Parathyroid adenoma (tissue), 2 donors: Measurements from ENCODE around the gene ACER1.
"Not testable (repeated sequence)": the region's sequence is repeated elsewhere in the genome, so short reads cannot be mapped to it uniquely, and the experiment has no call there.

Experiments used
- H2AFZ ChIP-seq: fragments of 300-600 bp; sonication (generic); one replicate; pipeline ENCODE4 v1.7.0; 2017; ENCODE audit warnings: antibody characterized with exemption, mild to moderate bottlenecking
- H3K27ac ChIP-seq: fragments of 300-600 bp; sonication (generic); one replicate; pipeline ENCODE4 v1.7.0; 2017
- H3K27me3 ChIP-seq: fragments of 300-600 bp; sonication (generic); one replicate; pipeline ENCODE4 v1.7.0; 2017; ENCODE audit warnings: low read length; ENCODE audit not compliant: control insufficient read depth, insufficient read depth
- H3K36me3 ChIP-seq: fragments of 300-600 bp; sonication (generic); one replicate; pipeline ENCODE4 v1.7.0; 2017; ENCODE audit warnings: low read length; ENCODE audit not compliant: control insufficient read depth, insufficient read depth
- H3K4me1 ChIP-seq: fragments of 300-600 bp; sonication (generic); one replicate; pipeline ENCODE4 v1.7.0; 2017; ENCODE audit warnings: control low read depth
- H3K4me2 ChIP-seq: fragments of 300-600 bp; sonication (generic); one replicate; pipeline ENCODE4 v1.7.0; 2017; ENCODE audit warnings: low read length
- H3K4me3 ChIP-seq: fragments of 300-600 bp; sonication (generic); one replicate; pipeline ENCODE4 v1.7.0; 2017; ENCODE audit warnings: low read depth, low read length
- H3K79me2 ChIP-seq: fragments of 300-600 bp; sonication (generic); one replicate; pipeline ENCODE4 v1.7.0; 2017; ENCODE audit warnings: control low read depth
- H3K9ac ChIP-seq: fragments of 300-600 bp; sonication (generic); one replicate; pipeline ENCODE4 v1.7.0; 2017; ENCODE audit warnings: mild to moderate bottlenecking
- H3K9me3 ChIP-seq: fragments of 300-600 bp; sonication (generic); one replicate; pipeline ENCODE4 v1.7.0; 2017; ENCODE audit warnings: low read length; ENCODE audit not compliant: control insufficient read depth
- TF ChIP-seq, protein P1 (sequence below): fragments of 300-600 bp; sonication (generic); IDR thresholded peaks from one replicate; pipeline ENCODE4 v1.7.0; 2017; ENCODE audit warnings: antibody characterized with exemption, mild to moderate bottlenecking
- donor health status: primary hyperparathyroidism.

Gene ACER1

DNA sequence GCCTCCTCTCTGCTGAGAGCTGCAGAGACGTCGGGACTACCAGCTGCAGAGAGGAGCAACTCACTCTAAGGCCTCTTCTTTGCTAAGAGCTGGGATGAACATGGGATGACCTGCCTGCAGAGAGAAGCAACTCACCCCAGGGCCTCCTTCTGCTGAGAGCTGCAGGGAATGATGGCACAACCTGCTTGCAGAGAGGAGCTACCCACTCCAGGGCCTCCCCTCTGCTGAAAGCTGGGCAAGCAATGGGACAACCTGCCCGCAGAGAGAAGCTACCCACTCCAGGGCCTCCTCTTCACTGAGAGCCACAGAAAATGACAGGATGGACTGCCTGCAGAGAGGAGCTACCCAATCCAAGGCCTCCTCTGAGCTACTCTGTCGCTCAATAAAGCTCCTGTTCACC is 46.7 kb downstream of the ACER1 start:
- H3K4me3 ChIP-seq: no peak overlapping the region
- H2AFZ ChIP-seq: no peak overlapping the region
- H3K27ac ChIP-seq: no peak overlapping the region
- no peaks in the 10 kb centered on the region for H3K9me3 ChIP-seq
- no peaks in the 10 kb centered on the region for H3K36me3 ChIP-seq
- no peaks in the 10 kb centered on the region for H3K79me2 ChIP-seq
- no peak overlapping the region for H3K9ac ChIP-seq
- H3K27me3 ChIP-seq: no peaks in the 10 kb centered on the region
- no peaks in the 10 kb centered on the region for H3K4me1 ChIP-seq
- TF ChIP-seq, protein P1, sequence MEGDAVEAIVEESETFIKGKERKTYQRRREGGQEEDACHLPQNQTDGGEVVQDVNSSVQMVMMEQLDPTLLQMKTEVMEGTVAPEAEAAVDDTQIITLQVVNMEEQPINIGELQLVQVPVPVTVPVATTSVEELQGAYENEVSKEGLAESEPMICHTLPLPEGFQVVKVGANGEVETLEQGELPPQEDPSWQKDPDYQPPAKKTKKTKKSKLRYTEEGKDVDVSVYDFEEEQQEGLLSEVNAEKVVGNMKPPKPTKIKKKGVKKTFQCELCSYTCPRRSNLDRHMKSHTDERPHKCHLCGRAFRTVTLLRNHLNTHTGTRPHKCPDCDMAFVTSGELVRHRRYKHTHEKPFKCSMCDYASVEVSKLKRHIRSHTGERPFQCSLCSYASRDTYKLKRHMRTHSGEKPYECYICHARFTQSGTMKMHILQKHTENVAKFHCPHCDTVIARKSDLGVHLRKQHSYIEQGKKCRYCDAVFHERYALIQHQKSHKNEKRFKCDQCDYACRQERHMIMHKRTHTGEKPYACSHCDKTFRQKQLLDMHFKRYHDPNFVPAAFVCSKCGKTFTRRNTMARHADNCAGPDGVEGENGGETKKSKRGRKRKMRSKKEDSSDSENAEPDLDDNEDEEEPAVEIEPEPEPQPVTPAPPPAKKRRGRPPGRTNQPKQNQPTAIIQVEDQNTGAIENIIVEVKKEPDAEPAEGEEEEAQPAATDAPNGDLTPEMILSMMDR: no peak
- H3K4me2 ChIP-seq: no peak overlapping the region

DNA sequence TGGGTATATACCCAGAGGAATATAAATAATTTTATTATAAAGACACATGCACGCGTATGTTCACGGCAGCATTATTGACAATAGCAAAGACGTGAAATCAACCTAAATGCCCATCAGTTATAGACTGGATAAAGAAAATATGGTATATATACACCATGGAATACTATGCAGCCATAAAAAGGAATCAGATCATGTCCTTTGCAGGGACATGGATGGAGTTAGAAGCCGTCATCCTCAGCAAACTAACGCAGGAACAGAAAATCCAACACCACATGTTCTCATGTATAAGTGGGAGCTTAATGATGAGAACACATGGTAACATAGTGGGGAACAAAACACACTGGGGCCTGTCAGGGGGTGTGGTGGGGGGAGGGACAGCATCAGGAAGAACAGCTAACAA is 51.0 kb downstream of the ACER1 start:
- H3K36me3 ChIP-seq, H3K9ac ChIP-seq, H3K4me3 ChIP-seq, H3K4me2 ChIP-seq, H3K27me3 ChIP-seq, H3K27ac ChIP-seq, H3K9me3 ChIP-seq, H2AFZ ChIP-seq: not testable (repeated sequence)
- Histone ChIP-seq H3K4me1 (peaks cover 14% of the 10 kb centered on the region), H3K79me2 (peaks cover 19% of the 10 kb centered on the region)

DNA sequence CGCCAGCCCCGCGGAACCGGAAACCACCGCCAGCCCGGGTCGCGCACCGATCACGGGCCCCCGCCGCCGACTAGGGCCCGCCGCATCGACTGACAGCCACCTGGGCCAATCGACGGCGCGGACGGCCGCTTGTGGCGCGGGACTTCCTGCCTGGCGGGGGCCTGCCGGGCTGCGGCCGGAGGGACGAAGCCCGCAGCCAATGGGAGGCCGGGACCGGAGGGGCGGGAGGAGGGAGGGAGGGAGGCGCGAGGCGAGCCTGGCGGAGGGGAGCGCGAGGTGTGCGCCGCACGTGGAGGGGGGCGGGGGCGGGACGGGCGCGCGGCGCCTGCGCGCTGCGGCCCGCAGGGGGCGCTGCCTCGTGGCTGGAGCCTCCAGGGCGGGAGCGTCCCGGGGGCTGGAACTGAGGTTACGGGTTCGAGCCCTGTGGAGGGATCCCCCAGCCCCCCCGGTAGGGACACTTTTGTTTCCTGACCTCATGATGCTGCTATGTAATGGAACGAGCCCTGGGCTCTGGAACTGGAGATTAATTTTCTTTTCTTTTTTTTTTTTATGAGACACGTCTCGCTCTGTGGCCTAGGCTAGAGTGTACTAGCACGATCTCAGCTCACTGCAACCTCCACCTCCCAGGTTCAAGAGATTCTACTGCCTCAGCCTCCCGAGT is 53.4 kb downstream of the ACER1 start, which contains the start of gene MLLT1:
Gene MLLT1, minus strand, starts transcription at position 45 of the 661 bp plus-strand sequence. CDS start 191 bp downstream, outside the sequence.
- Histone ChIP-seq H3K36me3 (no peaks in the 10 kb centered on the region), H3K9me3 (no peaks in the 10 kb centered on the region), H2AFZ (peak within 1 kb of the TSS; percentile 46), H3K79me2 (peaks cover 38% of the 10 kb centered on the region), H3K9ac (peak within 1 kb of the TSS; percentile 73), H3K4me1 (peaks cover 28% of the 10 kb centered on the region), H3K27me3 (no peaks in the 10 kb centered on the region), H3K27ac (peak within 1 kb of the TSS; percentile 66), H3K4me3 (peak within 1 kb of the TSS; percentile 86), H3K4me2 (peak within 1 kb of the TSS; percentile 78)
- TF ChIP-seq, protein P1: peak; percentile 48

DNA sequence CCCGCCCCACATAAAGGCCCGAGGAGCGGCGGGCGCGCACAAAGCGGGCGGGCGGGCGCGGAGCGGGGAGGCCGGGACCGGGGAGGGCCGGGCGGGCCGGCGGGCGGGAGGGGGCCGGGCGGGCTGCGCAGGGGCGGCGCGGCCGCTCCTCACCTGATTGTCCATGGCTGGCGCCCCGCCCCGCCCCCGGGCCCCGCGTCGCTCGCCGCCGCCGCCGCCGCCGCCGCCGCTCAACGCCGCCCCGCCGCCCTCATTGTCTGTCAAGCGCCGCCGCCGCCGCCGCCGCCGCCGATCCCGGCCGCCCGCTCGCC is 53.8 kb downstream of the ACER1 start:
- peak overlapping the region; percentile 86 for H3K4me3 ChIP-seq
- H3K4me2 ChIP-seq: peak overlapping the region; percentile 78
- no peaks in the 10 kb centered on the region for H3K9me3 ChIP-seq
- H3K36me3 ChIP-seq: no peaks in the 10 kb centered on the region
- no peaks in the 10 kb centered on the region for H3K27me3 ChIP-seq
- no peak overlapping the region for H3K9ac ChIP-seq
- TF ChIP-seq, protein P1: no peak
- no peak overlapping the region for H2AFZ ChIP-seq
- peaks cover 31% of the 10 kb centered on the region for H3K4me1 ChIP-seq
- peaks cover 42% of the 10 kb centered on the region for H3K79me2 ChIP-seq
- peak overlapping the region; percentile 66 for H3K27ac ChIP-seq

DNA sequence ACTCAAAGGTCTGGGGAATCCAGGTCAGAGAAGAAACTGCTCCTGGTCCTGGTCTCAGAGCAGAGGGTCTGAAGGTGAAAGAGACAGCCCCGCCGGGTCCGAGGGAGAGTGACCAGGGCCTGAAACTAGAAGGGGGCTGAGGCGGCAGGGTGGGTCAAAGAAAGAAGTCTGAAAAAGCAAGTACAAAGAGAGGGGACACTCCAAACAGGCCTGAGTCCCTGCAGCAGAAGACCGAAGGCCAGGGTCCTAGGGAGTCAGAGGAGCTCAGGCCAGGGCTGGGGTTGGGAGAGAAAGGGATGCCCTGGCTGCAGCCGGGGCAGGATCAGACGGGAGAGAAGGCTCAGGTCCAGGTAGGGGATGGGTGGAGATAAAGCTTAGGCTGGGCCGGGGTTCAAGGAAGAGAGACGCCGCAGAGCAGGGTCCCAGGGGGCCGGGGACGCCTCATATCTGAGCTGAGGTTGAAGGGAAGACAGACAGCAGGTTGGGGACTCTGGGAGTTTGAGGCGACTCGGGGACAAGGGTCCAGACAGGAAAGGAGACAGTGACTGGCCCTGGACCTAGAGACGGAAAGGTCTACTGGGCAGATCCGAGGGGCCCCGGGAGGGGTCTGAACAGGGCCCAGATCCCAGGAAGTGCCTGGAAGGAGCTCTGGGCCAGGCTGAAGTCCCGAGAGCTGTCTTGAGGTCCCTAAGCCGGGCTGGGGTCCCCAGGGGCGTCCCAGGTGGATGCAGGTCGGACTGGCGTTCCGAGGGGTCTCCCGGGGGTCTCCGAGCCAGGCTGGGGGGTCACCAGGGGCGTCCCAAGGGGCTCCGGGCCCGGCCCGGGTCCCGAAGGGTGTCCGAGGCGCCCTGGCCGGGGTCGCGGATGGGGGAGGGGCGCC is 54.4 kb downstream of the ACER1 start:
- TF ChIP-seq, protein P1: no peak
- H3K79me2 ChIP-seq: peaks cover 45% of the 10 kb centered on the region
- peak overlapping the region; percentile 86 for H3K4me3 ChIP-seq
- H3K27me3 ChIP-seq: no peaks in the 10 kb centered on the region
- H2AFZ ChIP-seq: no peak overlapping the region
- H3K4me2 ChIP-seq: peak overlapping the region; percentile 78
- peaks cover 37% of the 10 kb centered on the region for H3K4me1 ChIP-seq
- H3K27ac ChIP-seq: peak overlapping the region; percentile 66
- no peaks in the 10 kb centered on the region for H3K9me3 ChIP-seq
- H3K36me3 ChIP-seq: no peaks in the 10 kb centered on the region
- H3K9ac ChIP-seq: peak overlapping the region; percentile 73
